Hippocampal formation (tissue), 2 donors: Measurements from ENCODE around the gene KRTAP4-9.
"Not testable (repeated sequence)": the region's sequence is repeated elsewhere in the genome, so short reads cannot be mapped to it uniquely, and the experiment has no call there.

ENCODE experiments used
- DNase-seq, 2 donors: peaks; one replicate each; lab custom pipeline; 2025; lab: John Stamatoyannopoulos, UW

KRTAP4-9 gene

GRCh38 chr17:41127371-41127770 lies 22.2 kb downstream of the KRTAP4-9 start:
- DNase-seq = no peak

- no peak for DNase-seq
Measured at GRCh38 chr17:41131979-41132378, 26.8 kb downstream of the KRTAP4-9 start.

DNA sequence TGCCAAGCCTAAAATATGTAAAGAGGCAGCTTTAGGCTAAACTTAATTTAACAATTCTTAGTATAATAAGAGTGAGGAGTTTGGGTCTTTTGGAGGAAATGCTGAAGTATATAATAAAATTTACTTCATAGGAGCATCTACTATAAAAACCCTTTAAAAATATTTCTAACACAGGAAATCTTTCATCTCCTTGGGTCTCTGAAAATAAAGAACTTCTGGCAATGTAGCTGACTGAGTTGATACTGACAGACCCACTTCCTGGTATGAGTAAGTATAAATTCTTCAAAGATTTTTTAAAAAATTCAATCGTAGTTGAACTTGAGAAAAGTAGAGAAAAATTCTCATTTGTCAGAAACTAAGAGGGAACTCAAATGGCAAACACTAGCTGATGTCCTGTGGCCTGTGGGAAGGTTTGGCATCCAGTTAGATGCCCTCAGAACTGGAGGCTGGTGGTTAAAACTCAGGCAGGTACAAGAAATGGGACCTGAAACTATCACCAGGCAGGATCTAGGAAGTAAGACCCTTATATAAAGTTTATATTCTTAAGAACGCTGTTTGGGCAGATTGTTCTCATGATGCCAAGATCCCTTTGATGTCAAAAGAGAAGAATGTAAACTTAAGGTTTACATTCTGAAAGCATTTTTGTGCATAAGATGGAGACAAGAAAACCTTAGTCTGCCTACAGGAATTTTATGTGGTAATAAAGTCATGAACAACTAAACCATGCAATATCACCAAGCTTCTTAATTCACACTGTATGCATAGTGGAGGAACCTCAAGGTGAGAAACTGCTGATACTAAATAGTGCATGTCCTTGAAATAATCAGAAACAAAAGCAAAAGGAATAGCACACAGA lies 28.9 kb downstream of the KRTAP4-9 start:
- no peak for DNase-seq

- not testable (repeated sequence) for DNase-seq
Measured at GRCh38 chr17:41139865-41140264, 34.7 kb downstream of the KRTAP4-9 start.

DNA sequence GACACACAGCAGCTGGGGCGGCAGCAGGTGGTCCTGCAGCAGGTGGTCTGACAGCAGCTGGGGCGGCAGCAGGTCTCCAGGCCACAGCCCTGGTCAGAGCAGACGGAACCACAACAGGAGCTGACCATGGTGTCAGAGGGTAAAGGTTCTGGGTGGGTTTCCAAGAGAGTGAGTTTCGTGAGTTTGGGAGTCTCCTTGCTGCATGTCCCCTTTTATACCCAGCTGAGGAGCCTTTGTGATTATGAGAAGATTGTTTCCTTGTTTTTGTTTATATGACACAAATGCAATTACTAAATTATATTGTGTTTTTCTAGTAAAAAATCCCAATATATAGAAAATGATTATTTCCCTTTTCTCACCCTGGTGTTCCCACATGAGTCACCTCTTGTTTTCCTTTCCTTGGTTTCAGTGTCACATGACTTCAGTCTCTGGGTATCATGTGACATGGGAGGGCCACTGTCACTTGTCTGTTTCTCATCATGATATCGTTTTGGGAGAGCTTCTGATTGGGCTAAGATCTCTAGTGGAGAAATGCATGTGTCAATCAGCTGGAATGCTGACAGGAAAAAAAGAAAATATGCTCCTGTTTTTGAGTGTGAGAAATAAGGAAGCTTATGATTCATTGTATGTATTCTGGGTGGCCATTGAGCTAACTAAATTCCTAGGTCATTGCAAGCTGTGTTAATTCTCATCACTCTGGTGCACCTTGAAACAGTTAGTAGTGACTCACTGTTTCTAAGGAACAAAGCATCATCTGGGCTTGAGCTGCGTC lies 35.4 kb downstream of the KRTAP4-9 start, which contains the start of gene KRTAP4-6:
KRTAP4-6 (minus strand) TSS at position 185 of the 772 bp plus-strand sequence; CDS start at position 128, 57 bp downstream.
- DNase-seq = no peak

- DNase-seq = no peak
Measured at GRCh38 chr17:41141361-41141760, 36.2 kb downstream of the KRTAP4-9 start.

DNA sequence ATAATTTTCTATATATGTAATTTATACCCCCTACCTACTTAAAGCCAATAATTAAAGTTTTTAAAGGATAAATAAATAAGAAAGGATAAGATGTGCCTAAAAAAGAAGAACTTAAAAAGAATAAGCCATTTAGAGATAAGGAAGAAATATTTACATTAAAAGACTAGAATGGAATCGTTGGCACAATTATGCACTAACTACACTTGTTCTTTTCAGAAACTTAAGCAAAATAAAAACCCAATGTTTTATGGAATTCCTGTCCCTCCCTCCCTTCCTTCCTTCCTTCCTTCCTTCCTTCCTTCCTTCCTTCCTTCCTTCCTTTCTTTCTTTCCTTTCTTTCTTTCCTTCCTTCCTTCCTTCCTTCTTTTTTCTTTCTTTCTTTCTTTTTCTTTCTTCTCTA lies 39.7 kb downstream of the KRTAP4-9 start:
- DNase-seq = no peak

DNA sequence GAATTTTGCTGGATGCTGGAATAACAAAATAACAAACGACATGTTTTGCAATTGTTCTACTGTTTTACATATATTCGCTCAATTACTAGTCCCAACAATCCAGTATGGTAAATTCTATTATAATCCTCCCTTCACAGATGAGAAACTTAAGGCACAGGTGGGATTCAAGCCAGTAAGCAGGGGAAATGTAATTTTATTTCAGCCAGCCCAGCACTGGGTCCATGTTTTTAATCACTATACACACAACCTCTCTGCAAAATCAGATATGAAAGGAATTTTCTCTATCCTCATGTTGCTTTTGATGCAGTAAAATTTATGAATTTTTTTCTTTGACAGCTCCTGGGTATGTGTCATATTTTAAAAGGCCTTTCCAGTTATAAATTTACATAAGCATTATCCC lies 40.1 kb downstream of the KRTAP4-9 start:
- no peak for DNase-seq

- DNase-seq = no peak
Measured at GRCh38 chr17:41147531-41148204, 42.5 kb downstream of the KRTAP4-9 start.

GRCh38 chr17:41148971-41149651 lies 43.9 kb downstream of the KRTAP4-9 start:
- DNase-seq = not testable (repeated sequence)

GRCh38 chr17:41149652-41149985 lies 44.4 kb downstream of the KRTAP4-9 start, which contains the start of gene KRTAP4-5:
TSS of gene KRTAP4-5 (minus strand) at chr17:41149825. CDS start at chr17:41149767, 58 bp downstream.
- DNase-seq = no peak

DNA sequence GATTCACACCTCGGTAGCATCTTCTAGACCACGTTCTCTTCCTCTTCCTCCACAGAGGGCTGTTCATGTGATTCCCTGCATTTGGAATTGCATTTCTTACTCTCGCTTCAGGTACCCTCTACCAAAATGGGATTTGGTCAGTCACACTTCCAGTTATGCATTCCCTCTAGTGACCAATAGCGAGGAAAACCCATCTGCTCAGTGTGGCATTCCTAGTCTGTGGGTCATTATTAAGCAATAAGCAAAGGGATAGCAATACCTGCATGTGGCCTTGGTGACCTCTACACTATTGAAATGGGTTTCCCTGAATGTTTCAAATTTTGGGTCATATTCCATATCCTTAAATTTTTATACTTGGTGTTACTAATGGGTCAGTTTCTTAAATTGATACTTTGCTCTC lies 44.8 kb downstream of the KRTAP4-9 start:
- DNase-seq = no peak

DNA sequence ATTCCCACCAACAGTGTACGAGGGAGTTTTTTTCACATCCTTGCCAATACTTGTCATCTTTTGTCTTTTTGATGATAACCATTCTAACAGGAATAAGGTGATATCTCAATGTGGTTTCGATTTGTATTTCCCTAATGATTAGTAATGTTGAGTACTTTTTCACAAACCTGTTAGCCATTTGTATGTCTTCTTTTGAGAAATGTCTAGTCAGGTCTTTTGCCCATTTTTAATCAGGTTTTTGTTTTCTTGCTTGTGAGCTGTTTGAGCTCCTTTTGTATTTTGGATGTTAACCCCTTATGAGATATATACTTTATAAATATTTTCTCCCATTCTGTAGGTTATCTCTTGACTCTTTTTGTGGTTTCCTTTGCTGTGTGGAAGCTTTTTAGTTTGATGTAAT lies 46.3 kb downstream of the KRTAP4-9 start:
- DNase-seq = no peak

DNA sequence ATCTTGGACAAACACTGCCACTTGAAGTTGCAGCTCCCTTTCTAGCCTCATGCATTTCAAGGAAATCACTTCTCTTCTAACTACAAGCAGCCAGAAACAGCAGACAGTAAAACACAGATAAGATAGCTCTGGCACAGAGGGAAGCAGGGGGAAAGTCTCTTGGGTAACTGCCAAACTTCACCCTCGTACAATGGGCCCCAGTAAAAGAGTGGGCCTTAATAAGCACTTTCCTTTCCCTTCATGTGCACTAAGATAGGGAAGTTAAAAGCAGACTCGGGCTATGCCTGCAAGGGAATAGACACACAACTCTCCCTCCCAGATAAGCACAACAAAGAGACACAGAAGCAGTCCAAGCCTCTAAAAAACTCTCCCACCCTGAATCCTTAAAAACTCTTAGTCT lies 48.7 kb downstream of the KRTAP4-9 start:
- DNase-seq = peak; percentile 2 to 5
